Suprapubic skin (tissue), 4 donors: ENCODE data around the gene PLXNA4. TPM values are rescaled to one million over a fixed set of nuclear protein-coding genes. Genes with fewer than 3 reads are reported as not detected.

Experiments used
- DNase-seq, 2 donors: peaks; one replicate each; pipeline ENCODE4 v3.0.0-alpha.2; 2019; ENCODE audit warnings: low spot score in 2 of 2
- H3K27ac ChIP-seq: fragments of 200-600 bp; sonication (generic); one replicate; pipeline ENCODE4 v1.5.1; 2019
- H3K27me3 ChIP-seq: fragments of 200-600 bp; sonication (generic); one replicate; pipeline ENCODE4 v1.5.1; 2019
- H3K36me3 ChIP-seq: fragments of 200-600 bp; sonication (generic); one replicate; pipeline ENCODE4 v1.5.1; 2019
- H3K4me1 ChIP-seq: fragments of 200-600 bp; sonication (generic); one replicate; pipeline ENCODE4 v1.5.1; 2019
- H3K4me3 ChIP-seq: fragments of 200-600 bp; sonication (generic); one replicate; pipeline ENCODE4 v1.5.1; 2019; ENCODE audit warnings: mild to moderate bottlenecking
- H3K9me3 ChIP-seq: fragments of 200-600 bp; sonication (generic); one replicate; pipeline ENCODE4 v1.5.1; 2019
- EP300 ChIP-seq: sonication (generic); formaldehyde crosslinking; IDR thresholded peaks from one replicate; pipeline ENCODE4 v1.6.1; 2017; ENCODE audit warnings: antibody characterized with exemption
- POLR2A ChIP-seq, 2 donors: fragments of 450-650 bp; IDR thresholded peaks; one replicate each; pipeline ENCODE4 v1.6.1; 2017; ENCODE audit warnings: antibody characterized with exemption in 2 of 2, mild to moderate bottlenecking in 2 of 2, moderate library complexity in 2 of 2
- POLR2AphosphoS5 ChIP-seq, 3 donors: sonication (generic); formaldehyde crosslinking; IDR thresholded peaks; one replicate each; pipeline ENCODE4 v1.6.1; 2017; ENCODE audit warnings: antibody characterized with exemption in 3 of 3
- WGBS: methylation state at CpG from one replicate; pipeline ENCODE4 v1.1.5; 2018; 5-methylcytosine and 5-hydroxymethylcytosine counted together
- total RNA-seq, 4 donors: library from RNA; depleted of rRNA; stranded (reverse); fragments of >200 nt; gene quantifications; one replicate each; pipeline ENCODE4 v1.1.0, GENCODE V29; 2016
- TF ChIP-seq, protein P1 (sequence below), 2 donors: fragments of 200-600 bp in 1 of 2; fragments of 450-650 bp in 1 of 2; sonication (generic) in 1 of 2; IDR thresholded peaks; one replicate each; pipeline ENCODE4 v1.5.1; 2016 to 2019; ENCODE audit warnings: antibody characterized with exemption in 2 of 2, mild to moderate bottlenecking in 1 of 2, moderate library complexity in 1 of 2

PLXNA4 gene
- total RNA-seq, 4 donors from 2014 or later = 5.4 to 10.7 (median 7.1) TPM

GRCh38 chr7:132206594-132206993, 369.7 kb downstream of the PLXNA4 start:
- TF ChIP-seq EP300 (no peak), POLR2AphosphoS5 (IDR thresholded peaks at IDR 0.05) (no peak), POLR2A (IDR thresholded peaks at IDR 0.05) (no peak)
- TF ChIP-seq, protein P1, sequence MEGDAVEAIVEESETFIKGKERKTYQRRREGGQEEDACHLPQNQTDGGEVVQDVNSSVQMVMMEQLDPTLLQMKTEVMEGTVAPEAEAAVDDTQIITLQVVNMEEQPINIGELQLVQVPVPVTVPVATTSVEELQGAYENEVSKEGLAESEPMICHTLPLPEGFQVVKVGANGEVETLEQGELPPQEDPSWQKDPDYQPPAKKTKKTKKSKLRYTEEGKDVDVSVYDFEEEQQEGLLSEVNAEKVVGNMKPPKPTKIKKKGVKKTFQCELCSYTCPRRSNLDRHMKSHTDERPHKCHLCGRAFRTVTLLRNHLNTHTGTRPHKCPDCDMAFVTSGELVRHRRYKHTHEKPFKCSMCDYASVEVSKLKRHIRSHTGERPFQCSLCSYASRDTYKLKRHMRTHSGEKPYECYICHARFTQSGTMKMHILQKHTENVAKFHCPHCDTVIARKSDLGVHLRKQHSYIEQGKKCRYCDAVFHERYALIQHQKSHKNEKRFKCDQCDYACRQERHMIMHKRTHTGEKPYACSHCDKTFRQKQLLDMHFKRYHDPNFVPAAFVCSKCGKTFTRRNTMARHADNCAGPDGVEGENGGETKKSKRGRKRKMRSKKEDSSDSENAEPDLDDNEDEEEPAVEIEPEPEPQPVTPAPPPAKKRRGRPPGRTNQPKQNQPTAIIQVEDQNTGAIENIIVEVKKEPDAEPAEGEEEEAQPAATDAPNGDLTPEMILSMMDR (IDR thresholded peaks at IDR 0.05) = no peak
- Histone ChIP-seq H3K27me3 (no peaks in the 10 kb centered on the region), H3K4me1 (no peaks in the 10 kb centered on the region), H3K9me3 (no peaks in the 10 kb centered on the region), H3K27ac (no peak overlapping the region), H3K36me3 (no peaks in the 10 kb centered on the region), H3K4me3 (no peak overlapping the region)
- DNase-seq = no peak
- 66% methylated on average over 8 of the region's 8 CpGs for WGBS

- no peaks in the 10 kb centered on the region for H3K4me1 ChIP-seq
Measured at GRCh38 chr7:132205509-132205908, 370.8 kb downstream of the PLXNA4 start.

GRCh38 chr7:132203021-132203420, 373.2 kb downstream of the PLXNA4 start:
- no peaks in the 10 kb centered on the region for H3K4me1 ChIP-seq
- TF ChIP-seq EP300 = no peak
- TF ChIP-seq, protein P1 (IDR thresholded peaks at IDR 0.05) = no peak
- no peak for TF ChIP-seq POLR2AphosphoS5 (IDR thresholded peaks at IDR 0.05)
- TF ChIP-seq POLR2A (IDR thresholded peaks at IDR 0.05) = no peak
- H3K36me3 ChIP-seq = no peaks in the 10 kb centered on the region
- H3K9me3 ChIP-seq = no peaks in the 10 kb centered on the region
- WGBS = 83% methylated on average over 7 of the region's 7 CpGs
- DNase-seq = no peak
- no peak overlapping the region for H3K4me3 ChIP-seq
- H3K27ac ChIP-seq = no peak overlapping the region
- H3K27me3 ChIP-seq = no peaks in the 10 kb centered on the region

More at GRCh38 chr7:132205509-132205908, 370.8 kb downstream of the PLXNA4 start:
- TF ChIP-seq, protein P1 (IDR thresholded peaks at IDR 0.05) = no peak
- TF ChIP-seq POLR2AphosphoS5 (IDR thresholded peaks at IDR 0.05) (no peak), EP300 (no peak)
- Histone ChIP-seq H3K27ac (no peak overlapping the region), H3K27me3 (no peaks in the 10 kb centered on the region), H3K9me3 (no peaks in the 10 kb centered on the region), H3K36me3 (no peaks in the 10 kb centered on the region), H3K4me3 (no peak overlapping the region)
- no peak for DNase-seq

GRCh38 chr7:132202541-132202940, 373.7 kb downstream of the PLXNA4 start:
- no peak overlapping the region for H3K4me3 ChIP-seq
- H3K27ac ChIP-seq = no peak overlapping the region
- WGBS = no CpG with 5 or more reads among the region's 9 CpGs
- TF ChIP-seq POLR2A (IDR thresholded peaks at IDR 0.05) (no peak), EP300 (no peak), POLR2AphosphoS5 (IDR thresholded peaks at IDR 0.05) (no peak)
- TF ChIP-seq, protein P1 (IDR thresholded peaks at IDR 0.05) = no peak
- H3K9me3 ChIP-seq = no peaks in the 10 kb centered on the region
- H3K36me3 ChIP-seq = no peaks in the 10 kb centered on the region
- no peak for DNase-seq
- H3K27me3 ChIP-seq = no peaks in the 10 kb centered on the region
- H3K4me1 ChIP-seq = no peaks in the 10 kb centered on the region

GRCh38 chr7:132200141-132200540, 376.1 kb downstream of the PLXNA4 start:
- Histone ChIP-seq H3K4me1 (no peaks in the 10 kb centered on the region), H3K27ac (no peak overlapping the region), H3K4me3 (no peak overlapping the region), H3K36me3 (no peaks in the 10 kb centered on the region), H3K27me3 (no peaks in the 10 kb centered on the region), H3K9me3 (no peaks in the 10 kb centered on the region)
- no peak for DNase-seq
- TF ChIP-seq POLR2AphosphoS5 (IDR thresholded peaks at IDR 0.05) = no peak
- no peak for TF ChIP-seq POLR2A (IDR thresholded peaks at IDR 0.05)
- 78% methylated on average over 4 of the region's 4 CpGs for WGBS

DNA sequence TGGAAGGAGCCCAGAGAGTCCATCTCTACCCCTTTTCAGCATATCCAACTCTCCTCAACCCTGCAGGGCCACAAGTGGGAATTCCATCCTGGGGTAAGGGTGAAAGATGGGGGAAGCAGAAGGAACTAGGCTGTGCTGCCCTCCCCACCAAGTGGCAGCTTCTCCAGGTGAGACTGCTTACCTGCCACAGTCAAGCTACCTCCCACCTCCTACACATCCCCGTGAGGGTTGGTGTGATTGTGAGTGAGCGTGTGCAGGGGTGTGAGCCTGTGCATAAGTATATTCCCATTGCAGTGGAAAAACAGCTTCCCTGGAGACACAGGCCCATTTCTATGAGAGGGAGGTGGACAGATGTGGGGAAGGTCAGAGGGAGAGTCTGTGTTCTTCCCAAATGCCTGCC, 376.6 kb downstream of the PLXNA4 start:
- no peaks in the 10 kb centered on the region for H3K27me3 ChIP-seq
- no peak overlapping the region for H3K4me3 ChIP-seq
- H3K36me3 ChIP-seq = no peaks in the 10 kb centered on the region
- no peak for DNase-seq
- H3K9me3 ChIP-seq = no peaks in the 10 kb centered on the region
- H3K4me1 ChIP-seq = no peaks in the 10 kb centered on the region
- H3K27ac ChIP-seq = no peak overlapping the region
- WGBS = 67% methylated on average over 2 of the region's 2 CpGs
- no peak for TF ChIP-seq POLR2A (IDR thresholded peaks at IDR 0.05)
- no peak for TF ChIP-seq EP300
- TF ChIP-seq POLR2AphosphoS5 (IDR thresholded peaks at IDR 0.05) = no peak
